ENCODE results near the gene BLNK.
A peak's percentile ranks its signal among the peaks of the same experiment; 100 is the strongest.
"Not testable (repeated sequence)": the region's sequence is repeated elsewhere in the genome, so short reads cannot be mapped to it uniquely, and the experiment has no call there.

BLNK gene

GRCh38 chr10:96271016-96271815, at the start of gene BLNK:
Gene BLNK (minus strand): TSS chr10:96271569. CDS start chr10:96271398, 171 bp downstream.
- no peak for DNase-seq (ENCODE audit: low spot score)

- no peak for DNase-seq (ENCODE audit: low spot score)
These were observed 48.5 kb upstream of the BLNK start for GRCh38 chr10:96319754-96320474.

- no peak for DNase-seq (ENCODE audit: low spot score)
These were observed 45.9 kb upstream of the BLNK start for GRCh38 chr10:96317067-96317833.

GRCh38 chr10:96313344-96313743, 42.0 kb upstream of the BLNK start:
- DNase-seq (ENCODE audit: low spot score): no peak

GRCh38 chr10:96311180-96311715, 39.9 kb upstream of the BLNK start:
- DNase-seq (ENCODE audit: low spot score): no peak

- no peak for DNase-seq (ENCODE audit: low spot score)
These were observed 38.9 kb upstream of the BLNK start for GRCh38 chr10:96310321-96310669.

GRCh38 chr10:96309628-96310320, 38.4 kb upstream of the BLNK start:
- DNase-seq (ENCODE audit: low spot score): no peak

GRCh38 chr10:96308854-96309253, 37.5 kb upstream of the BLNK start:
- not testable (repeated sequence) for DNase-seq (ENCODE audit: low spot score)

GRCh38 chr10:96306516-96306915, 35.1 kb upstream of the BLNK start:
- DNase-seq (ENCODE audit: low spot score): no peak

- DNase-seq (ENCODE audit: low spot score): no peak
These were observed 33.6 kb upstream of the BLNK start for GRCh38 chr10:96305019-96305418.

GRCh38 chr10:96304230-96304629, 32.9 kb upstream of the BLNK start, which contains the start of gene DNTT:
Gene DNTT (plus strand): TSS chr10:96304434. CDS start chr10:96304498, 64 bp downstream.
- no peak for DNase-seq (ENCODE audit: low spot score)

- DNase-seq (ENCODE audit: low spot score): no peak
These were observed 30.2 kb upstream of the BLNK start for GRCh38 chr10:96301616-96302015.

GRCh38 chr10:96299383-96299782, 28.0 kb upstream of the BLNK start:
- no peak for DNase-seq (ENCODE audit: low spot score)

- no peak for DNase-seq (ENCODE audit: low spot score)
These were observed 27.0 kb upstream of the BLNK start for GRCh38 chr10:96298362-96298761.

GRCh38 chr10:96297486-96297885, 26.1 kb upstream of the BLNK start:
- no peak for DNase-seq (ENCODE audit: low spot score)

- no peak for DNase-seq (ENCODE audit: low spot score)
These were observed 24.1 kb upstream of the BLNK start for GRCh38 chr10:96295475-96295874.

GRCh38 chr10:96292971-96293920, 21.9 kb upstream of the BLNK start:
- DNase-seq (ENCODE audit: low spot score): peak; percentile 32

GRCh38 chr10:96290368-96291133, 19.2 kb upstream of the BLNK start:
- no peak for DNase-seq (ENCODE audit: low spot score)

GRCh38 chr10:96289218-96289910, 18.0 kb upstream of the BLNK start:
- DNase-seq (ENCODE audit: low spot score): no peak

Data from activated CD4-positive, alpha-beta T cell treated with anti-CD3 and anti-CD28 coated beads, Interleukin-2, Interleukin-4, amounts not matched to agents 100 ng/mL and 50 ng/mL, durations not matched to agents 16 hours and 8 hours (primary cell).